Activated naive CD4-positive, alpha-beta T cell treated with anti-CD3 and anti-CD28 coated beads, Interleukin-2, amount 10 ng/mL, durations not matched to agents 7 days and 5 days (primary cell): ENCODE data around the gene IFT57.

Experiments
- CTCF ChIA-PET: fragments of 350-600 bp; sonication (Branson Sonifier 250); formaldehyde crosslinking; loops from one replicate; lab custom pipeline; 2021; ENCODE audit warnings: antibody characterized with exemption; lab: Charles Lee
- DNase-seq: peaks from one replicate; pipeline ENCODE4 v3.0.0-alpha.2; 2020
- H3K27ac Mint-ChIP-seq: one replicate; pipeline ENCODE4 v1.8.0; 2021; ENCODE audit warnings: mild to moderate bottlenecking, moderate library complexity, mixed read lengths
- H3K27me3 Mint-ChIP-seq: one replicate; pipeline ENCODE4 v1.8.0; 2021; ENCODE audit warnings: mild to moderate bottlenecking, mixed read lengths
- H3K36me3 Mint-ChIP-seq: one replicate; pipeline ENCODE4 v1.8.0; 2021; ENCODE audit warnings: mixed read lengths
- H3K4me1 Mint-ChIP-seq: one replicate; pipeline ENCODE4 v1.8.0; 2021; ENCODE audit warnings: mixed read lengths
- H3K4me3 Mint-ChIP-seq: one replicate; pipeline ENCODE4 v1.8.0; 2021; ENCODE audit warnings: mild to moderate bottlenecking, moderate library complexity, mixed read lengths
- H3K9me3 Mint-ChIP-seq: one replicate; pipeline ENCODE4 v1.8.0; 2021; ENCODE audit warnings: mixed read lengths

The IFT57 gene

GRCh38 chr3:108134555-108134880, 87.7 kb downstream of the IFT57 start:
- Mint-ChIP-seq H3K36me3 (peaks cover 90% of the 10 kb centered on the region), H3K27ac (peak overlapping the region; percentile 80), H3K9me3 (peaks cover under 1% of the 10 kb centered on the region), H3K27me3 (no peaks in the 10 kb centered on the region), H3K4me3 (peak overlapping the region; percentile 64), H3K4me1 (peaks cover 71% of the 10 kb centered on the region)
- DNase-seq: no peak
- CTCF ChIA-PET: interaction anchor here (1.3 kb wide), 1 partner anchor 271 kb away, joined by 3 read pairs; no protein-coding TSS in a partner anchor

- Mint-ChIP-seq H3K4me3 (peak overlapping the region; percentile 64), H3K27me3 (no peaks in the 10 kb centered on the region), H3K4me1 (peaks cover 76% of the 10 kb centered on the region), H3K9me3 (peaks cover 5% of the 10 kb centered on the region), H3K27ac (peak overlapping the region; percentile 80), H3K36me3 (peaks cover 90% of the 10 kb centered on the region)
- DNase-seq: no peak
- CTCF ChIA-PET: interaction anchor here (1.3 kb wide), 1 partner anchor 271 kb away, joined by 3 read pairs; no protein-coding TSS in a partner anchor
These were observed 88.2 kb downstream of the IFT57 start for GRCh38 chr3:108133858-108134554.

- peak overlapping the region; percentile 66 for H3K27ac Mint-ChIP-seq
- peaks cover 12% of the 10 kb centered on the region for H3K9me3 Mint-ChIP-seq
- peaks cover 95% of the 10 kb centered on the region for H3K36me3 Mint-ChIP-seq
- CTCF ChIA-PET: interaction anchor here (1.1 kb wide), 1 partner anchor 20 kb away, joined by 4 read pairs; no protein-coding TSS in a partner anchor
- H3K4me1 Mint-ChIP-seq: peaks cover 86% of the 10 kb centered on the region
- H3K4me3 Mint-ChIP-seq: peak overlapping the region; percentile 53
- no peaks in the 10 kb centered on the region for H3K27me3 Mint-ChIP-seq
- DNase-seq: no peak
These were observed 89.2 kb downstream of the IFT57 start for GRCh38 chr3:108133048-108133369.

GRCh38 chr3:108131475-108132134, 90.6 kb downstream of the IFT57 start:
- no peak for DNase-seq
- H3K4me1 Mint-ChIP-seq: peaks cover 90% of the 10 kb centered on the region
- CTCF ChIA-PET: interaction anchor here (1.0 kb wide), 1 partner anchor 22 kb away, joined by 4 read pairs; no protein-coding TSS in a partner anchor
- peak overlapping the region; percentile 50 for H3K27ac Mint-ChIP-seq
- peaks cover 15% of the 10 kb centered on the region for H3K9me3 Mint-ChIP-seq
- H3K27me3 Mint-ChIP-seq: no peaks in the 10 kb centered on the region
- no peak overlapping the region for H3K4me3 Mint-ChIP-seq
- H3K36me3 Mint-ChIP-seq: peaks cover 88% of the 10 kb centered on the region

DNA sequence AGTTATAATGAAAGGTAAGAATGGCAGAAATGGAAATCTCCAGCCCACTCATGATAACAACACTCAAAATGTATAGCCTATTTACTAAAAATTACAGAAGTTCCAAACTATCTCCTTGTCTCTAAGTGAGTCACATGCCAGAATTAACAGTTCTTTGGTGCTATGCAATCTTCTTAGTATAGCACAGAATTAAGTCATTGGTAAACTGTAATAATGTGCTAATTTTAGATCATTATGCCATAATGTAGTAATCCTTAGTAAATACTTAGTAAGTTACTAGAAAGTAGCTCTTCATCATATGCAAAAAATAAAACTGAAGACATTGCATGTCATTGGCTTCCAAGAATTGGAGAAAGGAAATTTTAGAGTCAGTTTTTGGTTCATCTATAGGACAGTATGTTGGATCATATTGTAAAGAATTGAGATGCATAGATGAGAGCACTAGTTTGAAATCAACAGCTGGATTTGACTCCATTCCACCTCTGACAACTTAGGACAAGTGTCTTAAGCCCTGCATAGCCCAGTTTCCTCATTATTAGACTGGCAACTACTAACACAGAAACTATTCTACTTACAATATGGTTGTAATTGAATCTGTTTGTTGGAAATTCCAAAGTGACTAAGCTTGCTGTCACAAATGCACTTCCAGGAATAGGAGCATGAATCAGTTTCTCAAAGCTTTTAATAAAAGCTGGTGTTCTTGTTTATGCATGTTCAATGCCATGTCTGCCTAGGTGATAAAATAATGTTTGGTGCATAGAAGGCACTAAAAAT, 91.3 kb downstream of the IFT57 start:
- no peak overlapping the region for H3K27ac Mint-ChIP-seq
- peaks cover 87% of the 10 kb centered on the region for H3K4me1 Mint-ChIP-seq
- DNase-seq: no peak
- no peak overlapping the region for H3K4me3 Mint-ChIP-seq
- H3K27me3 Mint-ChIP-seq: no peaks in the 10 kb centered on the region
- H3K36me3 Mint-ChIP-seq: peaks cover 84% of the 10 kb centered on the region
- CTCF ChIA-PET: interaction anchor here (1.0 kb wide), 1 partner anchor 22 kb away, joined by 4 read pairs; no protein-coding TSS in a partner anchor
- H3K9me3 Mint-ChIP-seq: peaks cover 15% of the 10 kb centered on the region

- no peak for DNase-seq
- Mint-ChIP-seq H3K4me1 (peaks cover 86% of the 10 kb centered on the region), H3K27ac (no peak overlapping the region), H3K27me3 (no peaks in the 10 kb centered on the region), H3K9me3 (peaks cover 15% of the 10 kb centered on the region), H3K36me3 (peaks cover 83% of the 10 kb centered on the region), H3K4me3 (no peak overlapping the region)
- CTCF ChIA-PET: interaction anchor here (0.5 kb wide), 1 partner anchor 41 kb away, joined by 3 read pairs; no protein-coding TSS in a partner anchor
These were observed 92.0 kb downstream of the IFT57 start for GRCh38 chr3:108130236-108130635.

DNA sequence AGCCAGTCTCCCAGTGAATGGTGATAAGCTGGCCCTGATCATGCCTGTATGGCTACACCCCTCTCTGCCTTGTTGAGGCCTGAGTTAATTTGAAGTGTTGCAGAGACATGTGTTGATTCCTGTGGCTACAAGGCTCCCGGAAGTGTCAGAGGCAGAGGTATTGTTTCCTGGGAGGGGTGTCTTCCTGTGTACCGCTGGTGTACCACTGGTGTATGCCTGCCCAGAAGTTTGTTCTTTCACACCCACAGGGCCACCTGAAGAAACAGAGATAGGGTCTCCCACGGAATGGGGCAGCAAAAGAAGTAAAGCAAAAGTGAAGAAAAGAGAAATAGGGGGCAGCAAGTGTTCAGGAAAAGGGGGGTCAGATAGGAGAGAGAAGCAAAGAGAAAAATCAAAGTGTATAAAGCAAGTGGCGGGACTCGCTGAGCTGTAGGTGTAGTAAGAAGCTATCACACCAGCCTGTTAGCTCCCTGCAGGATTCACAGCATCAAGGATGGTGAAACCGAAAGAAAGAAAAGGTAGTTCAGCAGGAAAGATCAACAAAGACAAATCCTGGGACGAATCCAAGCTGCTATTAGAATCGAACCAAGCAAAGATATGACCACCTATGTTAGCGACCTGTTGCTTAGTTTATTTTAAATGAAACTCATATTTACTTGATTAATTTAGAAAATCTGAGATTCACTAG, 94.8 kb downstream of the IFT57 start:
- Mint-ChIP-seq H3K9me3 (peaks cover 15% of the 10 kb centered on the region), H3K4me3 (peak overlapping the region; percentile 83), H3K27ac (peak overlapping the region; percentile 99), H3K4me1 (peaks cover 83% of the 10 kb centered on the region), H3K27me3 (peaks cover 4% of the 10 kb centered on the region), H3K36me3 (peaks cover 61% of the 10 kb centered on the region)
- CTCF ChIA-PET: interaction anchor here (0.7 kb wide), 1 partner anchor 97 kb away, joined by 3 read pairs; no protein-coding TSS in a partner anchor
- DNase-seq: peak; percentile 81

GRCh38 chr3:108126348-108126747, 95.9 kb downstream of the IFT57 start:
- Mint-ChIP-seq H3K27ac (peak overlapping the region; percentile 99), H3K4me1 (peaks cover 75% of the 10 kb centered on the region), H3K36me3 (peaks cover 50% of the 10 kb centered on the region), H3K4me3 (peak overlapping the region; percentile 95), H3K27me3 (peaks cover 11% of the 10 kb centered on the region), H3K9me3 (peaks cover 15% of the 10 kb centered on the region)
- no peak for DNase-seq
- CTCF ChIA-PET: interaction anchor here (0.6 to 1.5 kb wide), 3 partner anchors 36 to 695 kb away, joined by 3 to 5 read pairs (median 3); no protein-coding TSS in a partner anchor

DNA sequence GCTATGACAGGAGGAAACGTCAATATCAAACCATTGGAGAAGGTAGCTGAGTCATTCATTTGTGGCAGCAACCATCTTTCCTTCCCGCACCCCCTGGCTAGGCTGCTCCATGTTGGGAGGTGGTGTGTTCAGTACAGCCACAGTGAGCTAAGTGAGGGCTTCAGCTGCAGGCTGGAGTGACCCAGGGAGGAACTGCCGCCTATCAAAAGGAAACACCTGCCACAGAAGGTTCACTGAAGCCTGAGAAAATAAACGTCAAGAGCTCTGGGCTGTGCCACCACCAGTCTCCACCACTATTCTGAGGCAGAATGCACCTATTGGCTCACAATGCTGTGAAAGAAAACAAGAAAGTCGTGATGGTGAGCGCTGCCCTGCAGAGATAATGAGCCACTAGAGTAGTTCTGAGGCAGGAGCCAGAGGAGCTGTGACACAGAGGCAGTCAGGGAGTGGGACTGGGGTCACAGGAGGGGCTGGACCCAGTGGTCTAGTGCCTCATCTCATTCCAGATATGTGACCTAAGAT, 96.6 kb downstream of the IFT57 start:
- H3K4me3 Mint-ChIP-seq: peak overlapping the region; percentile 95
- CTCF ChIA-PET: interaction anchor here (0.8 to 1.5 kb wide), 4 partner anchors 36 to 352 kb away, joined by 3 to 5 read pairs (median 4); no protein-coding TSS in a partner anchor
- peak overlapping the region; percentile 99 for H3K27ac Mint-ChIP-seq
- peaks cover 15% of the 10 kb centered on the region for H3K9me3 Mint-ChIP-seq
- H3K36me3 Mint-ChIP-seq: peaks cover 42% of the 10 kb centered on the region
- peaks cover 11% of the 10 kb centered on the region for H3K27me3 Mint-ChIP-seq
- H3K4me1 Mint-ChIP-seq: peaks cover 72% of the 10 kb centered on the region
- DNase-seq: peak; percentile 80

GRCh38 chr3:108125153-108125543, 97.1 kb downstream of the IFT57 start:
- Mint-ChIP-seq H3K4me1 (peaks cover 67% of the 10 kb centered on the region), H3K36me3 (peaks cover 39% of the 10 kb centered on the region), H3K27ac (peak overlapping the region; percentile 99), H3K9me3 (peaks cover 15% of the 10 kb centered on the region), H3K4me3 (peak overlapping the region; percentile 95), H3K27me3 (peaks cover 11% of the 10 kb centered on the region)
- no peak for DNase-seq
- CTCF ChIA-PET: interaction anchor here (0.8 to 1.3 kb wide), 3 partner anchors 98 to 353 kb away, joined by 3 to 4 read pairs (median 3); no protein-coding TSS in a partner anchor

GRCh38 chr3:108124337-108125152, 97.7 kb downstream of the IFT57 start:
- peak; percentile 75 for DNase-seq
- H3K36me3 Mint-ChIP-seq: peaks cover 35% of the 10 kb centered on the region
- H3K4me1 Mint-ChIP-seq: peaks cover 68% of the 10 kb centered on the region
- H3K4me3 Mint-ChIP-seq: peak overlapping the region; percentile 95
- H3K27ac Mint-ChIP-seq: peak overlapping the region; percentile 99
- peaks cover 15% of the 10 kb centered on the region for H3K9me3 Mint-ChIP-seq
- peaks cover 11% of the 10 kb centered on the region for H3K27me3 Mint-ChIP-seq
- CTCF ChIA-PET: interaction anchor here (1.2 to 1.4 kb wide), 2 partner anchors 197 to 353 kb away, joined by 3 to 4 read pairs; no protein-coding TSS in a partner anchor

GRCh38 chr3:108123326-108123725, 98.9 kb downstream of the IFT57 start:
- Mint-ChIP-seq H3K9me3 (peaks cover 10% of the 10 kb centered on the region), H3K27ac (peak overlapping the region; percentile 99), H3K4me1 (peaks cover 66% of the 10 kb centered on the region), H3K27me3 (peaks cover 11% of the 10 kb centered on the region), H3K36me3 (peaks cover 23% of the 10 kb centered on the region), H3K4me3 (peak overlapping the region; percentile 33)
- CTCF ChIA-PET: interaction anchor here (0.7 to 1.4 kb wide), 4 partner anchors 34 to 368 kb away, joined by 3 to 4 read pairs (median 3); no protein-coding TSS in a partner anchor
- DNase-seq: no peak
